Fibroblast of villous mesenchyme (primary cell): ENCODE results near the gene AMIGO1. TPM values are rescaled to one million over a fixed set of nuclear protein-coding genes. Genes with fewer than 3 reads are reported as not detected.

Experiments used
- DNase-seq: peaks from one replicate; pipeline ENCODE4 v3.0.0-alpha.2; 2010; ENCODE audit warnings: low read depth
- H3K4me3 ChIP-seq: 2 replicates; pipeline ENCODE4 v1.5.1; 2011; ENCODE audit warnings: low read depth, mild to moderate bottlenecking, low read length
- total RNA-seq: library from RNA; depleted of rRNA; stranded (reverse); fragments of >200 nt; gene quantifications from 2 replicates; pipeline ENCODE4 v1.2.3, GENCODE V29; 2012
- TF ChIP-seq, protein P1 (sequence below): IDR thresholded peaks from 2 replicates; pipeline ENCODE4 v1.5.1; 2012; ENCODE audit warnings: low read depth, mild to moderate bottlenecking, low read length; ENCODE audit not compliant: insufficient read depth

AMIGO1 gene
- total RNA-seq, 1 donor, result 3.5 TPM

DNA sequence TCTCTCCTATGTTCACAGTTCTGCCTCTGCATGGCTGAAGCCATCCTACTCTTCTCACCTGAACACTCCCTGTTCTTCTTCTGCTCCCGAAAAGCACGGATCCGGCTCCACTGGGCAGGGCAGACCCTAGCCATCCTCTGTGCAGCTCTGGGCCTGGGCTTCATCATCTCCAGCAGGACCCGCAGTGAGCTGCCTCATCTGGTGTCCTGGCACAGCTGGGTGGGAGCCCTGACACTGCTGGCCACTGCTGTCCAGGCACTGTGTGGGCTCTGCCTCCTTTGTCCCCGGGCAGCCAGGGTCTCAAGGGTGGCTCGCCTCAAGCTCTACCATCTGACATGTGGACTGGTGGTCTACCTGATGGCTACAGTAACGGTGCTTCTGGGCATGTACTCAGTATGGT, 13.8 kb downstream of the AMIGO1 start:
- TF ChIP-seq, protein P1, sequence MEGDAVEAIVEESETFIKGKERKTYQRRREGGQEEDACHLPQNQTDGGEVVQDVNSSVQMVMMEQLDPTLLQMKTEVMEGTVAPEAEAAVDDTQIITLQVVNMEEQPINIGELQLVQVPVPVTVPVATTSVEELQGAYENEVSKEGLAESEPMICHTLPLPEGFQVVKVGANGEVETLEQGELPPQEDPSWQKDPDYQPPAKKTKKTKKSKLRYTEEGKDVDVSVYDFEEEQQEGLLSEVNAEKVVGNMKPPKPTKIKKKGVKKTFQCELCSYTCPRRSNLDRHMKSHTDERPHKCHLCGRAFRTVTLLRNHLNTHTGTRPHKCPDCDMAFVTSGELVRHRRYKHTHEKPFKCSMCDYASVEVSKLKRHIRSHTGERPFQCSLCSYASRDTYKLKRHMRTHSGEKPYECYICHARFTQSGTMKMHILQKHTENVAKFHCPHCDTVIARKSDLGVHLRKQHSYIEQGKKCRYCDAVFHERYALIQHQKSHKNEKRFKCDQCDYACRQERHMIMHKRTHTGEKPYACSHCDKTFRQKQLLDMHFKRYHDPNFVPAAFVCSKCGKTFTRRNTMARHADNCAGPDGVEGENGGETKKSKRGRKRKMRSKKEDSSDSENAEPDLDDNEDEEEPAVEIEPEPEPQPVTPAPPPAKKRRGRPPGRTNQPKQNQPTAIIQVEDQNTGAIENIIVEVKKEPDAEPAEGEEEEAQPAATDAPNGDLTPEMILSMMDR, result no peak
- H3K4me3 ChIP-seq, result no peak overlapping the region
- no peak for DNase-seq

GRCh38 chr1:109493805-109494539, 15.6 kb downstream of the AMIGO1 start, which contains the start of gene CYB561D1:
Gene CYB561D1 (plus strand): TSS chr1:109494094. CDS start chr1:109494140, 46 bp downstream.
- peak; percentile 84 for DNase-seq
- peak within 1 kb of the TSS; percentile 90 for H3K4me3 ChIP-seq
- TF ChIP-seq, protein P1, result peak; percentile 87

DNA sequence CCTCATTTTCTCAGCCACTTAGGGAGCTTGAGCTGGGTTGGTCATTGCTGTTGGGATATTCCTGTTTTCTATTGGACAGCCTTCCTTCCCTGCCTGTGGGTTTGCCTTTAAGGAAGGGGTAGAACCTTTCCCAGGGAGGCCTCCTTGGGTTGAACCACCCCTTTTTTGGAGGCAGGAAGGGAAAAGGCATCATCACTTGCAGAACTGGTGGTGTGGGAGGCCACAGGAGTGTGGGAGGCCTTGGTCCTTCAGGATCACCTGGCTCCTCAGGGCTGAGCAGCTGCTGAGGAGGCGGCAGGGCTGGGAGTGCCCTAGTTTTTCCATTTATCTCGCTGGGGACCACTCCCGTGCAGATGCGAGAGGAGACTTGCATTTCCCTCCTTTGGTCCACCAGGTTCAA, 16.3 kb downstream of the AMIGO1 start:
- TF ChIP-seq, protein P1, result no peak
- H3K4me3 ChIP-seq, result no peak overlapping the region
- no peak for DNase-seq

DNA sequence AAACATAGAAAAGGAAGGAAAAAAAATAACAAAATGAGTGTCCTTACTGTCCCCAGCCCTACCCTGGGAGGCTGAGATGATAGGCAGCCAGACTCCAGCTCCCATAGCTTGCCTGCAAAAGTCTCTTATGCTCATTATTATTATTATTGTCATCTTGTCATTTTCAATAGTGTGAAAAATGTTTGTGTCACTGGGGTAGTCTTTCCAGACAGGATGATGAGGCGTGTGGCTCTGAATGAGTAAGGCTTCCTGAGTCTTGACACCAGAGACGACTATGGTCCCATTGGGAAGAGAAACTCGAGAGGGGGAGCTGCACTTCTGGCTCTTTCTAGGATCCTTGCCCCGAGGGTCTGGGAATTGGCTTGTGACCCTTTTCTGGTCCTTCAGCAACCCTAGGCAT, 16.7 kb downstream of the AMIGO1 start:
- TF ChIP-seq, protein P1, result no peak
- no peak for DNase-seq

GRCh38 chr1:109491372-109491771, 18.2 kb downstream of the AMIGO1 start:
- H3K4me3 ChIP-seq, result no peak overlapping the region
- TF ChIP-seq, protein P1, result no peak
- no peak for DNase-seq

More for the DNA sequence above, 16.7 kb downstream of the AMIGO1 start:
- H3K4me3 ChIP-seq, result no peak overlapping the region

DNA sequence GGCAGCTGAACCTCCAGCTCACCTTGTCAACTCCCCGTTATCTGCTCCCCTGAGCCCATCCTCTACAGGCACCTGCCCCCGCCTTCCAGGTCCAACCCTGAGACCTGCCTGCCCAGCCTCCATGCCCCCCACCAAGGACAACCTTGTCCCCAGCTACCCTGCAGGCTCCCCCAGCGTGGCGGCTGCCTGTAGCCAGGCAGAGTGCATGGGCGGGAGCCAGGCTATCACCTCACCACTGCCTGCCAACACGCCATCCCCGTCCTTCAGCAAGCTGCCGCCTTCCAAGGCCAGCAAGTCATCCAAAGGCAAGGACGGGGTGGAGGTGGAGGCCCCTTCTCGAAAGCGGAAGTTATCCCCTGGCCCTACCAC, 18.6 kb downstream of the AMIGO1 start:
- DNase-seq, result no peak
- H3K4me3 ChIP-seq, result no peak overlapping the region
- TF ChIP-seq, protein P1, result no peak
